Astrocyte (in vitro differentiated cells and primary cell): ENCODE results near the gene ANKRD33B. TPM values are rescaled to one million over a fixed set of nuclear protein-coding genes. Genes with fewer than 3 reads are reported as not detected.

ENCODE experiments used
- DNase-seq: peaks from one replicate; pipeline ENCODE4 v3.0.0-alpha.2; 2010; ENCODE audit warnings: low read depth
- FAIRE-seq: peaks from 2 replicates; lab custom pipeline; 2011; peaks lifted over from hg19 to GRCh38; lab: Jason Lieb, UNC
- H2AFZ ChIP-seq: 2 replicates; pipeline ENCODE4 v1.6.0; 2012; ENCODE audit warnings: low read depth, low read length, inconsistent platforms
- H3K27ac ChIP-seq: 2 replicates; pipeline ENCODE4 v1.5.1; 2011; ENCODE audit warnings: low read depth, low read length, inconsistent platforms
- H3K27me3 ChIP-seq: 2 replicates; pipeline ENCODE4 v1.6.0; 2011; ENCODE audit warnings: low read length, inconsistent platforms; ENCODE audit not compliant: insufficient read depth
- H3K36me3 ChIP-seq: 2 replicates; pipeline ENCODE4 v1.5.1; 2011; ENCODE audit warnings: low read length, inconsistent platforms; ENCODE audit not compliant: insufficient read depth
- H3K4me1 ChIP-seq: 2 replicates; pipeline ENCODE4 v1.5.1; 2011; ENCODE audit warnings: low read length, inconsistent platforms; ENCODE audit not compliant: insufficient read depth
- H3K4me2 ChIP-seq: 2 replicates; pipeline ENCODE4 v1.6.0; 2012; ENCODE audit warnings: low read length, inconsistent platforms
- H3K4me3 ChIP-seq: 2 replicates; pipeline ENCODE4 v1.5.1; 2011; ENCODE audit warnings: low read depth, mild to moderate bottlenecking, low read length, inconsistent platforms; ENCODE audit not compliant: insufficient read depth
- H3K79me2 ChIP-seq: 2 replicates; pipeline ENCODE4 v1.6.0; 2012; ENCODE audit warnings: mild to moderate bottlenecking, low read length, inconsistent platforms; ENCODE audit not compliant: insufficient read depth
- H3K9ac ChIP-seq: 2 replicates; pipeline ENCODE4 v1.6.0; 2012; ENCODE audit warnings: mild to moderate bottlenecking, low read length, inconsistent platforms
- H3K9me3 ChIP-seq: 2 replicates; pipeline ENCODE4 v1.5.1; 2012; ENCODE audit warnings: low read depth, mild to moderate bottlenecking, low read length, inconsistent platforms; ENCODE audit not compliant: insufficient read depth
- H4K20me1 ChIP-seq: 2 replicates; pipeline ENCODE4 v1.6.0; 2012; ENCODE audit warnings: low read length, inconsistent platforms; ENCODE audit not compliant: insufficient read depth
- H3K27ac Mint-ChIP-seq: one replicate; pipeline ENCODE4 v1.8.0; 2021; ENCODE audit warnings: mild to moderate bottlenecking, mixed read lengths; ENCODE audit not compliant: unreplicated experiment
- H3K27me3 Mint-ChIP-seq: one replicate; pipeline ENCODE4 v1.8.0; 2021; ENCODE audit warnings: low read depth, mixed read lengths; ENCODE audit not compliant: unreplicated experiment
- H3K36me3 Mint-ChIP-seq: one replicate; pipeline ENCODE4 v1.8.0; 2021; ENCODE audit warnings: low read depth, mixed read lengths; ENCODE audit not compliant: unreplicated experiment
- H3K4me1 Mint-ChIP-seq: one replicate; pipeline ENCODE4 v1.8.0; 2021; ENCODE audit warnings: low read depth, mixed read lengths; ENCODE audit not compliant: unreplicated experiment
- H3K4me3 Mint-ChIP-seq: one replicate; pipeline ENCODE4 v1.8.0; 2021; ENCODE audit warnings: mild to moderate bottlenecking, moderate library complexity, mixed read lengths; ENCODE audit not compliant: unreplicated experiment
- H3K9me3 Mint-ChIP-seq: one replicate; pipeline ENCODE4 v1.8.0; 2021; ENCODE audit warnings: mild to moderate bottlenecking, mixed read lengths; ENCODE audit not compliant: unreplicated experiment
- CTCF ChIP-seq: IDR thresholded peaks from 2 replicates; pipeline ENCODE4 v1.5.1; 2011; ENCODE audit warnings: low read depth, mild to moderate bottlenecking, inconsistent platforms, low read length, moderate library complexity; ENCODE audit not compliant: insufficient read depth
- EZH2 ChIP-seq: IDR thresholded peaks from 2 replicates; pipeline ENCODE4 v1.6.1; 2012; ENCODE audit warnings: mild to moderate bottlenecking, low read length, inconsistent platforms; ENCODE audit not compliant: insufficient read depth
- total RNA-seq: library from RNA; stranded (reverse); gene quantifications from 2 replicates; pipeline ENCODE4 v1.2.1, GENCODE V29; 2021

The ANKRD33B gene
- total RNA-seq, 1 donor from 2014 or later, result 22.7 TPM

- Mint-ChIP-seq H3K4me3 (no peak overlapping the region), H3K27ac (peak overlapping the region; percentile 34), H3K27me3 (peaks cover 5% of the 10 kb centered on the region), H3K4me1 (peaks cover 4% of the 10 kb centered on the region), H3K9me3 (peaks cover 14% of the 10 kb centered on the region), H3K36me3 (peaks cover 3% of the 10 kb centered on the region)
- Histone ChIP-seq H3K4me2 (no peak overlapping the region), H2AFZ (no peak overlapping the region), H3K9me3 (peaks cover 8% of the 10 kb centered on the region), H3K36me3 (no peaks in the 10 kb centered on the region), H3K4me1 (peaks cover 2% of the 10 kb centered on the region), H3K27me3 (no peaks in the 10 kb centered on the region), H3K79me2 (no peaks in the 10 kb centered on the region), H3K27ac (no peak overlapping the region), H4K20me1 (no peaks in the 10 kb centered on the region), H3K9ac (no peak overlapping the region), H3K4me3 (no peak overlapping the region)
- no peak for TF ChIP-seq CTCF
- DNase-seq (no peak), FAIRE-seq (no peak)
Measured at GRCh38 chr5:10668697-10669096, 104.8 kb downstream of the ANKRD33B start.

- no peaks in the 10 kb centered on the region for H3K27me3 ChIP-seq
- peaks cover 14% of the 10 kb centered on the region for H3K9me3 Mint-ChIP-seq
- no peak overlapping the region for H3K27ac ChIP-seq
- H3K79me2 ChIP-seq, result no peaks in the 10 kb centered on the region
- no peaks in the 10 kb centered on the region for H4K20me1 ChIP-seq
- no peaks in the 10 kb centered on the region for H3K4me1 ChIP-seq
- H3K9me3 ChIP-seq, result peaks cover 8% of the 10 kb centered on the region
- no peak overlapping the region for H3K27ac Mint-ChIP-seq
- no peak overlapping the region for H3K4me3 Mint-ChIP-seq
- H3K4me1 Mint-ChIP-seq, result no peaks in the 10 kb centered on the region
- FAIRE-seq (no peak), DNase-seq (no peak)
- H3K36me3 Mint-ChIP-seq, result peaks cover 3% of the 10 kb centered on the region
- no peak overlapping the region for H2AFZ ChIP-seq
- H3K4me2 ChIP-seq, result no peak overlapping the region
- no peak overlapping the region for H3K9ac ChIP-seq
- no peaks in the 10 kb centered on the region for H3K36me3 ChIP-seq
- TF ChIP-seq EZH2 (no peak), CTCF (no peak)
- H3K4me3 ChIP-seq, result no peak overlapping the region
- peaks cover 11% of the 10 kb centered on the region for H3K27me3 Mint-ChIP-seq
Measured at GRCh38 chr5:10669983-10670382, 106.1 kb downstream of the ANKRD33B start.

GRCh38 chr5:10671041-10672008 lies 107.5 kb downstream of the ANKRD33B start:
- no peak overlapping the region for H2AFZ ChIP-seq
- TF ChIP-seq EZH2 (no peak), CTCF (no peak)
- peaks cover 2% of the 10 kb centered on the region for H4K20me1 ChIP-seq
- H3K9me3 ChIP-seq, result peaks cover 8% of the 10 kb centered on the region
- H3K27ac ChIP-seq, result no peak overlapping the region
- no peak overlapping the region for H3K9ac ChIP-seq
- Mint-ChIP-seq H3K27me3 (peaks cover 11% of the 10 kb centered on the region), H3K4me3 (no peak overlapping the region), H3K9me3 (peaks cover 15% of the 10 kb centered on the region), H3K4me1 (no peaks in the 10 kb centered on the region), H3K36me3 (peaks cover 7% of the 10 kb centered on the region), H3K27ac (no peak overlapping the region)
- H3K4me1 ChIP-seq, result no peaks in the 10 kb centered on the region
- H3K27me3 ChIP-seq, result no peaks in the 10 kb centered on the region
- no peaks in the 10 kb centered on the region for H3K79me2 ChIP-seq
- FAIRE-seq (no peak), DNase-seq (no peak)
- no peak overlapping the region for H3K4me2 ChIP-seq
- no peaks in the 10 kb centered on the region for H3K36me3 ChIP-seq
- no peak overlapping the region for H3K4me3 ChIP-seq
